Gastrocnemius medialis (tissue), 4 donors: Measurements from ENCODE around the gene AHCTF1.

Experiments
- POLR2A ChIP-seq, 2 donors: fragments of 450-650 bp; IDR thresholded peaks; one replicate each; pipeline ENCODE4 v1.6.1; 2017; ENCODE audit warnings: antibody characterized with exemption in 2 of 2, mild to moderate bottlenecking in 2 of 2, moderate library complexity in 2 of 2
- TF ChIP-seq, protein P1 (sequence below), 5 experiments: fragments of 450-650 bp in 3 of 5; fragments of 200-600 bp in 2 of 5; sonication (generic) in 2 of 5; IDR thresholded peaks in 4 of 5; conservative IDR thresholded peaks in 1 of 5; 1 replicate in 4 of 5; 2 replicates in 1 of 5; pipeline ENCODE4 v1.5.1; 2016 to 2019; ENCODE audit warnings: antibody characterized with exemption in 5 of 5, mild to moderate bottlenecking in 3 of 5, moderate library complexity in 3 of 5

DNA sequence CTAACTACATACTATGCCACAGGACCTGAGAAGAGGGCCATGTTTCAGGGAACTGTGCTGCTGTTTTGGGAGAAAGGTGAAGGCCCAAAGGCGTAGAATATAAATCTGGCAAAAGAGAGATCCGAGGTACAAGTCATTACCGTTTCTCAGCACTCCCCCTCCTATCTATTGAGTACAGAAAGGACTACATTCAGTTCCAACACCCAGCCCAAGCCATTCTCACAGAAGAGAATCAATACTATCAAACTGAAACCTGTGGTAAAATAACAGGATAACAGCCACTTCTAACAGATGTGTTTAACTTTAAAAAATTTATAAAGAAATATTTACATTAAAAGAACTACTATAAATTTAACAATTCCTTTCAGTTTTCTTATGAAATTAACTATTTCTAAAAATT lies 7.8 kb downstream of the AHCTF1 start:
- TF ChIP-seq POLR2A (IDR thresholded peaks at IDR 0.05) = no peak
- TF ChIP-seq, protein P1, sequence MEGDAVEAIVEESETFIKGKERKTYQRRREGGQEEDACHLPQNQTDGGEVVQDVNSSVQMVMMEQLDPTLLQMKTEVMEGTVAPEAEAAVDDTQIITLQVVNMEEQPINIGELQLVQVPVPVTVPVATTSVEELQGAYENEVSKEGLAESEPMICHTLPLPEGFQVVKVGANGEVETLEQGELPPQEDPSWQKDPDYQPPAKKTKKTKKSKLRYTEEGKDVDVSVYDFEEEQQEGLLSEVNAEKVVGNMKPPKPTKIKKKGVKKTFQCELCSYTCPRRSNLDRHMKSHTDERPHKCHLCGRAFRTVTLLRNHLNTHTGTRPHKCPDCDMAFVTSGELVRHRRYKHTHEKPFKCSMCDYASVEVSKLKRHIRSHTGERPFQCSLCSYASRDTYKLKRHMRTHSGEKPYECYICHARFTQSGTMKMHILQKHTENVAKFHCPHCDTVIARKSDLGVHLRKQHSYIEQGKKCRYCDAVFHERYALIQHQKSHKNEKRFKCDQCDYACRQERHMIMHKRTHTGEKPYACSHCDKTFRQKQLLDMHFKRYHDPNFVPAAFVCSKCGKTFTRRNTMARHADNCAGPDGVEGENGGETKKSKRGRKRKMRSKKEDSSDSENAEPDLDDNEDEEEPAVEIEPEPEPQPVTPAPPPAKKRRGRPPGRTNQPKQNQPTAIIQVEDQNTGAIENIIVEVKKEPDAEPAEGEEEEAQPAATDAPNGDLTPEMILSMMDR (IDR thresholded peaks at IDR 0.05 in 4 of 5, conservative IDR thresholded peaks at IDR 0.05 in 1 of 5) = no peak
